ENCODE measurements around the gene DIPK2A. TPM values are rescaled to one million over a fixed set of nuclear protein-coding genes. Genes with fewer than 3 reads are reported as not detected.

Gene DIPK2A
- total RNA-seq, 2 donors from 2014 or later, result 9.2 to 13.2 TPM

DNA sequence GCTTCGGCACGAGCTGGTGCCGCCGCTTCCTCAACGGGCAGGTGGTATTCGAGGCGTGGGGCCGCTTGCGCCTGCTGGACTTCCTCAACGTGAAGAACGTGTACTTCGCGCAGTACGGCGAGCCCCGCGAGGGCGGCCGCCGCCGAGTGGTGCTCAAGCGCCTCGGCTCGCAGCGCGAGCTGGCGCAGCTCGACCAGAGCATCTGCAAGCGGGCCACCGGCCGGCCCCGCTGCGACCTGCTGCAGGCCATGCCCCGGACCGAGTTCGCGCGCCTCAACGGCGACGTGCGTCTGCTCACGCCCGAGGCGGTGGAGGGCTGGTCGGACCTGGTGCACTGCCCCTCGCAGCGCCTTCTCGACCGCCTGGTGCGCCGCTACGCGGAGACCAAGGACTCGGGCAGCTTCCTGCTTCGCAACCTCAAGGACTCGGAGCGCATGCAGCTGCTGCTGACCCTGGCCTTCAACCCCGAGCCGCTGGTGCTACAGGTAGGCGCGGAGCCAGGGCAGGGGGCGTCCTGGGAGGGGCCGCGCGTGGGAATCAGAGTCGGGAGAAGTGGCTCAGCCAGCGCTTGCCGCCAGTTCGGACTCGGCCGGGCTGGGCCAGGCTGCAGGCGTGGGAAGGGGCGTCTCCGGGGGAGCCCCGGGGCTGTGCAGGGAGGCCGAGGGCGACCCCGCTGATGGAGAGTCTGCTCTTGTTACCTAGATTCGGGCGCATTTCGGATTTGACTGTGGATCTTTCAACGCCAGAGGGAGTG lies 1.1 kb downstream of the DIPK2A start:
- ATAC-seq (peak; percentile 41), DNase-seq (peak; percentile 71 to 82 (median 76))
- intact Hi-C loops (cut with DNase I), result no loop called here
- H3K27ac ChIP-seq, result peak overlapping the region; percentile 95 to 99 (median 95)
- H3K27me3 ChIP-seq, result no peaks in the 10 kb centered on the region
- WGBS, 2 donors, result 0% methylated on average over 4 to 83 of the region's 83 CpGs
- TF ChIP-seq POLR2A (IDR thresholded peaks at IDR 0.05), result no peak
- TF ChIP-seq, protein P1, sequence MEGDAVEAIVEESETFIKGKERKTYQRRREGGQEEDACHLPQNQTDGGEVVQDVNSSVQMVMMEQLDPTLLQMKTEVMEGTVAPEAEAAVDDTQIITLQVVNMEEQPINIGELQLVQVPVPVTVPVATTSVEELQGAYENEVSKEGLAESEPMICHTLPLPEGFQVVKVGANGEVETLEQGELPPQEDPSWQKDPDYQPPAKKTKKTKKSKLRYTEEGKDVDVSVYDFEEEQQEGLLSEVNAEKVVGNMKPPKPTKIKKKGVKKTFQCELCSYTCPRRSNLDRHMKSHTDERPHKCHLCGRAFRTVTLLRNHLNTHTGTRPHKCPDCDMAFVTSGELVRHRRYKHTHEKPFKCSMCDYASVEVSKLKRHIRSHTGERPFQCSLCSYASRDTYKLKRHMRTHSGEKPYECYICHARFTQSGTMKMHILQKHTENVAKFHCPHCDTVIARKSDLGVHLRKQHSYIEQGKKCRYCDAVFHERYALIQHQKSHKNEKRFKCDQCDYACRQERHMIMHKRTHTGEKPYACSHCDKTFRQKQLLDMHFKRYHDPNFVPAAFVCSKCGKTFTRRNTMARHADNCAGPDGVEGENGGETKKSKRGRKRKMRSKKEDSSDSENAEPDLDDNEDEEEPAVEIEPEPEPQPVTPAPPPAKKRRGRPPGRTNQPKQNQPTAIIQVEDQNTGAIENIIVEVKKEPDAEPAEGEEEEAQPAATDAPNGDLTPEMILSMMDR (IDR thresholded peaks at IDR 0.05), result peak; percentile 23 to 53 (median 35)
- no peaks in the 10 kb centered on the region for H3K36me3 ChIP-seq (replicated peaks in 1 of 2; ENCODE audit: insufficient read depth in 1 of 2, low read depth in 2 of 2)
- H3K9me3 ChIP-seq, result no peaks in the 10 kb centered on the region
- peaks cover 28% of the 10 kb centered on the region for H3K4me1 ChIP-seq
- H3K4me3 ChIP-seq, result peak overlapping the region; percentile 87 to 94

DNA sequence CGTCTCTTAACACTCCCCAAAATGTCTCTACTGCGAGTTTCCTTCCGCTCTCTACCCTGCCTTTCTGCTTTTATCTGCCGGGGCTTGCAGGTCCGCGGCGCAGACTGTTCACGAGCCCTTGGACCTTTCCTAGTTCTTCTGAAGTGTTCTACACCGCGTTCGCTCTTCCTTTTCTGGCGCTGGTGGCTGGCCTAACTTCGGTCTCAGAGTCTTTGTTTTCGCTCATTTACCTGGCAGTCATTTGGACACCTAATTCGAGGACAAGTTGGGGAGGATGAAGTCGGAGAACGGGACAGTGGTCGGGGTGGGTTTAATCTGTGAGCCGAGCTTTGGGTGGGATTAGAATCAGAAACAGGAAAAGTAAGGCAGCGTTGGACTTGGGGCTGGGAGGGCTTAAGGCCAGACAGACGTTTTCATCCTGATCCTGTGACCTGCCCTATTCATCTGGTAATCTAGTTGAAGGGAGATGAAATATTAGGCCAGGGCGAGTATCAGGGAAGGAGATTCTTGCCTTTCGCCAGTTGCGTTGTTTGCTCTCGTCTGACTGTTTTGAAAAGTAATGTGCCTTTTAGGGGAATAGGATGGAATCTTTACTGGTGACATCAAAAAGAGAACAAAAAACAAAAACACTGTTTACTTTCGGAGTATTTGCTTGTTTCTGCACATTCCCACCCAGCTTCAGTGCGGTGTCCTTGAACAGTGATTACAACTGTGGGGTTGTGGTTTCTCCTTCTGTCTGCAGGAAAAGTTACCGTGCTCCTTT lies 1.8 kb downstream of the DIPK2A start:
- DNase-seq (peak in 3 of 4 donors; percentile 52 to 76 (median 69)), ATAC-seq (peak; percentile 9)
- TF ChIP-seq, protein P1 (IDR thresholded peaks at IDR 0.05), result peak in 2 of 7 experiments; percentile 0 to 44
- TF ChIP-seq POLR2A (IDR thresholded peaks at IDR 0.05), result no peak
- no peaks in the 10 kb centered on the region for H3K9me3 ChIP-seq
- peak overlapping the region; percentile 87 to 94 for H3K4me3 ChIP-seq
- H3K36me3 ChIP-seq (replicated peaks in 1 of 2; ENCODE audit: insufficient read depth in 1 of 2, low read depth in 2 of 2), result no peaks in the 10 kb centered on the region
- intact Hi-C loops (cut with DNase I), result no loop called here
- 0 to 1% methylated on average over 27 to 28 of the region's 28 CpGs for WGBS, 2 donors
- H3K27ac ChIP-seq, result peak overlapping the region; percentile 95 to 99 (median 95)
- H3K4me1 ChIP-seq, result peaks cover 31% of the 10 kb centered on the region
- no peaks in the 10 kb centered on the region for H3K27me3 ChIP-seq

DNA sequence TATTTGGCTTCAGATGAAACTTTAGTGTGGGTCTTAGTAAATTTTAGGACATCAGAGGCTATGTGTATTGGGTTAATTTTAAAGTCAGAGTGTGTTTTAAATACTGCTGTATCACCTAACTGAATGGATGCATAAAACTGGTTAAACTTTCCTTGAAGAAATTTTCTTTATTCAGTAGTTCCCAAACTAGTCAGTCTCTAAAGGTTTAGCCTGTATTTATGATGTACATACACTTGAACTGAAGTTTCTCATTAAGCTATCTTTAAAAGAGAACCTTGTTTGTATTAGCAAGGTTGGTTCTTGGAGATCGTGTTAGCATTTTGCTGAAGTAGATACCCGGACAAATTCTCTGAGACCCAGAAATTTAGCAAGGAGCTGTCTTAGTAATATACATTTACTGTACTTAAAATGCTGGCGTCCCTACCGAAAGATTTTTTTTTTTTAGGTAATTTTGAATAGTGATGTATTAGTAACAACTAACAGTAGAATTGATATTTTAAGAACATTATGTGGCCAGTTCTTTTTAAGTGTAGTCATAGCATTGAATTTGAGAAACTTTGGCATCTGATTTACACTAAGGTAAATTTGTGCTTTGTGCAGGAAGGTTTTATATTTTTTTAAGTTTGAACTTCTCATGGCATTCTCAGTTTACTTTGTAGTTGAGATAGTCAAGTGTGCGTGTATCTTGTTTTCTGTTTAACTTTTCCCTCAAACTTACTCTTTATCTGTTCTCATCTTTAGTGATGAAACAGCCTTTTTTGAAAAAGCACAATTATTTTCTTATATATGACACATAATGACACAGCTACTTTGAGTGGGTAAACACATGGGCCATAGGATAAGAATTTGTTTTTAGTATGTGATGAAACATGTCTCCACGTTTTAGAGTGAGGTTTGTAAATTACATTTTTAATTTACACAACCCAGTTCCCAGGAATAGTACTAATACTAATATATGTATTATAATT lies 2.9 kb downstream of the DIPK2A start:
- Histone ChIP-seq H3K27ac (peak overlapping the region in 1 of 4 donors; percentile 99), H3K4me1 (peaks cover 31% of the 10 kb centered on the region), H3K4me3 (no peak overlapping the region), H3K27me3 (no peaks in the 10 kb centered on the region), H3K36me3 (replicated peaks in 1 of 2; ENCODE audit: insufficient read depth in 1 of 2, low read depth in 2 of 2) (no peaks in the 10 kb centered on the region), H3K9me3 (no peaks in the 10 kb centered on the region)
- DNase-seq (no peak), ATAC-seq (no peak)
- 24 to 30% methylated on average over 6 of the region's 6 CpGs for WGBS, 2 donors
- TF ChIP-seq, protein P1 (IDR thresholded peaks at IDR 0.05), result no peak
- intact Hi-C loops (cut with DNase I), result no loop called here

DNA sequence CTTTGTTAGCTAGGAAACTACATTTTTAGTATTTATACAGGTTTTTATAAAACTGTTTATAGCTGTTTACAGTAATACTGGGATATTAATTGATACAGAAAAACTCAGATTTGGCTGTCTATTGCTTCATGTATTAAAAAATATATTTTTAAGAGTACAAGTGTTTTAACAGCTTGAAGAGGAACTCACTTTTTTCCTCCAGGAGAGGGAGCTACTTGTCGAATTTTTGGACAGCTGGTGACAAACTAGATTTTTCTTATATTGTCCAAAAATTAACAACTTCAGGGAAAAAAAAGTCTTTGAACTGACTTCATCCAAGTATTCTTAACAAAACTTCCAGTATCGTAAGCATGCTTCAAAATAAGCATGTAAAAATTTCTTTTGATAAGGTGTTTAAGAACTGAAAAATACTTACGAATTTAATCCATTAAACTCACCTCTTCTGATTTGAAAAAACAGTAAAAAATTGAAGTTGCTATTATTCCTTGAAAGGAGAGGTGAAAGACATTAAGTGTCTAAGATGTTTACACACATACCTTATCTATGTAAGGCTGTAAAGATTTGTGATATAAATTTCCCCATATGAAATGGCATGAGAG lies 4.0 kb downstream of the DIPK2A start:
- intact Hi-C loops (cut with DNase I), result no loop called here
- Histone ChIP-seq H3K36me3 (replicated peaks in 1 of 2; ENCODE audit: insufficient read depth in 1 of 2, low read depth in 2 of 2) (no peaks in the 10 kb centered on the region), H3K4me3 (no peak overlapping the region), H3K4me1 (peaks cover 31% of the 10 kb centered on the region), H3K27ac (no peak overlapping the region), H3K27me3 (no peaks in the 10 kb centered on the region), H3K9me3 (no peaks in the 10 kb centered on the region)
- ATAC-seq, result no peak
- DNase-seq, result peak in 1 of 4 donors; percentile 13
- TF ChIP-seq, protein P1 (IDR thresholded peaks at IDR 0.05), result peak in 6 of 7 experiments; percentile 37 to 55 (median 44)
- no peak for TF ChIP-seq POLR2A (IDR thresholded peaks at IDR 0.05)
- WGBS, 2 donors, result 39 to 50% methylated on average over 3 of the region's 3 CpGs

Measured in body of pancreas (tissue), 4 donors.